Ishikawa (cell line): ENCODE results near the gene CHRDL1.

Source experiments
- CEBPB ChIP-seq: IDR thresholded peaks from 2 replicates; pipeline ENCODE4 v1.6.1; 2012
- CREB1 ChIP-seq: IDR thresholded peaks from 2 replicates; pipeline ENCODE4 v1.6.1; 2012; ENCODE audit warnings: low read depth
- EGR1 ChIP-seq: IDR thresholded peaks from 2 replicates; pipeline ENCODE4 v1.6.1; 2012
- EP300 ChIP-seq: IDR thresholded peaks from 2 replicates; pipeline ENCODE4 v1.6.1; 2012; ENCODE audit warnings: borderline replicate concordance
- FOXM1 ChIP-seq: IDR thresholded peaks from 2 replicates; pipeline ENCODE4 v1.6.1; 2012; ENCODE audit warnings: low read depth, borderline replicate concordance
- NFIC ChIP-seq: IDR thresholded peaks from 2 replicates; pipeline ENCODE4 v1.6.1; 2012
- RAD21 ChIP-seq: IDR thresholded peaks from 2 replicates; pipeline ENCODE4 v1.6.1; 2012; ENCODE audit warnings: low read depth
- TAF1 ChIP-seq: IDR thresholded peaks from 2 replicates; pipeline ENCODE4 v1.6.1; 2012; ENCODE audit warnings: low read depth, mild to moderate bottlenecking
- TCF12 ChIP-seq: IDR thresholded peaks from 2 replicates; pipeline ENCODE4 v1.6.1; 2012; ENCODE audit warnings: low read depth
- TEAD4 ChIP-seq: IDR thresholded peaks from 2 replicates; pipeline ENCODE4 v1.6.1; 2012
- YY1 ChIP-seq: IDR thresholded peaks from 2 replicates; pipeline ENCODE4 v1.6.1; 2012; ENCODE audit warnings: low read depth
- ZBTB7A ChIP-seq: IDR thresholded peaks from 2 replicates; pipeline ENCODE4 v1.6.1; 2012; ENCODE audit warnings: low read depth
- TF ChIP-seq, protein P1 (sequence below): IDR thresholded peaks from 2 replicates; pipeline ENCODE4 v1.6.1; 2012
- TF ChIP-seq, protein P2 (sequence below): IDR thresholded peaks from 2 replicates; pipeline ENCODE4 v1.6.1; 2012; ENCODE audit warnings: low read depth, mild to moderate bottlenecking
- TF ChIP-seq, protein P3 (sequence below): IDR thresholded peaks from 2 replicates; pipeline ENCODE4 v1.6.1; 2012

The CHRDL1 gene

DNA sequence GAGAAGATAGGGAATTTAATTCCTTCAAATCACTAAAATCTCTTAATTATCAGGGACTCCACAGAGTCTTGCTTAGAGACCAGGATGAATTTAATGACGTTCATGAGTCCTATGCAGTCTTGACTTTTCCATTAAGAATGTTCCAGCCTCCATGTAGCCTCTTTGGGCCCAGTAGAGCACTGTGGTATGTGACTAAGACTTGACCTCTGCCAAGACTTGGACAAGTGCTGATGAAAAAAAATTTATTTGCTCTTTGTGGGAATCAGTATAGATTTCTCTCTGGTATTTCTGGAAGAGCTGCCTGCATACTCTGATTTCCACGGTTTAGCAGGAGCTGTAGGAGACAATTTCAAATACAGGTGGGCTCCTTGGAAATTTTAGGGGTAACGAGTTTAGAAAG lies 40.6 kb downstream of the CHRDL1 start:
- TF ChIP-seq YY1: no peak
- TF ChIP-seq, protein P1, sequence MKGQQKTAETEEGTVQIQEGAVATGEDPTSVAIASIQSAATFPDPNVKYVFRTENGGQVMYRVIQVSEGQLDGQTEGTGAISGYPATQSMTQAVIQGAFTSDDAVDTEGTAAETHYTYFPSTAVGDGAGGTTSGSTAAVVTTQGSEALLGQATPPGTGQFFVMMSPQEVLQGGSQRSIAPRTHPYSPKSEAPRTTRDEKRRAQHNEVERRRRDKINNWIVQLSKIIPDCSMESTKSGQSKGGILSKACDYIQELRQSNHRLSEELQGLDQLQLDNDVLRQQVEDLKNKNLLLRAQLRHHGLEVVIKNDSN: no peak
- TF ChIP-seq, protein P2, sequence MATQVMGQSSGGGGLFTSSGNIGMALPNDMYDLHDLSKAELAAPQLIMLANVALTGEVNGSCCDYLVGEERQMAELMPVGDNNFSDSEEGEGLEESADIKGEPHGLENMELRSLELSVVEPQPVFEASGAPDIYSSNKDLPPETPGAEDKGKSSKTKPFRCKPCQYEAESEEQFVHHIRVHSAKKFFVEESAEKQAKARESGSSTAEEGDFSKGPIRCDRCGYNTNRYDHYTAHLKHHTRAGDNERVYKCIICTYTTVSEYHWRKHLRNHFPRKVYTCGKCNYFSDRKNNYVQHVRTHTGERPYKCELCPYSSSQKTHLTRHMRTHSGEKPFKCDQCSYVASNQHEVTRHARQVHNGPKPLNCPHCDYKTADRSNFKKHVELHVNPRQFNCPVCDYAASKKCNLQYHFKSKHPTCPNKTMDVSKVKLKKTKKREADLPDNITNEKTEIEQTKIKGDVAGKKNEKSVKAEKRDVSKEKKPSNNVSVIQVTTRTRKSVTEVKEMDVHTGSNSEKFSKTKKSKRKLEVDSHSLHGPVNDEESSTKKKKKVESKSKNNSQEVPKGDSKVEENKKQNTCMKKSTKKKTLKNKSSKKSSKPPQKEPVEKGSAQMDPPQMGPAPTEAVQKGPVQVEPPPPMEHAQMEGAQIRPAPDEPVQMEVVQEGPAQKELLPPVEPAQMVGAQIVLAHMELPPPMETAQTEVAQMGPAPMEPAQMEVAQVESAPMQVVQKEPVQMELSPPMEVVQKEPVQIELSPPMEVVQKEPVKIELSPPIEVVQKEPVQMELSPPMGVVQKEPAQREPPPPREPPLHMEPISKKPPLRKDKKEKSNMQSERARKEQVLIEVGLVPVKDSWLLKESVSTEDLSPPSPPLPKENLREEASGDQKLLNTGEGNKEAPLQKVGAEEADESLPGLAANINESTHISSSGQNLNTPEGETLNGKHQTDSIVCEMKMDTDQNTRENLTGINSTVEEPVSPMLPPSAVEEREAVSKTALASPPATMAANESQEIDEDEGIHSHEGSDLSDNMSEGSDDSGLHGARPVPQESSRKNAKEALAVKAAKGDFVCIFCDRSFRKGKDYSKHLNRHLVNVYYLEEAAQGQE: no peak
- no peak for TF ChIP-seq ZBTB7A
- no peak for TF ChIP-seq CEBPB
- no peak for TF ChIP-seq TCF12
- no peak for TF ChIP-seq TEAD4
- TF ChIP-seq, protein P3, sequence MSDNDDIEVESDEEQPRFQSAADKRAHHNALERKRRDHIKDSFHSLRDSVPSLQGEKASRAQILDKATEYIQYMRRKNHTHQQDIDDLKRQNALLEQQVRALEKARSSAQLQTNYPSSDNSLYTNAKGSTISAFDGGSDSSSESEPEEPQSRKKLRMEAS: no peak
- TF ChIP-seq EP300: no peak
- TF ChIP-seq NFIC: no peak
- no peak for TF ChIP-seq TAF1
- no peak for TF ChIP-seq CREB1
- no peak for TF ChIP-seq FOXM1
- TF ChIP-seq RAD21: no peak

DNA sequence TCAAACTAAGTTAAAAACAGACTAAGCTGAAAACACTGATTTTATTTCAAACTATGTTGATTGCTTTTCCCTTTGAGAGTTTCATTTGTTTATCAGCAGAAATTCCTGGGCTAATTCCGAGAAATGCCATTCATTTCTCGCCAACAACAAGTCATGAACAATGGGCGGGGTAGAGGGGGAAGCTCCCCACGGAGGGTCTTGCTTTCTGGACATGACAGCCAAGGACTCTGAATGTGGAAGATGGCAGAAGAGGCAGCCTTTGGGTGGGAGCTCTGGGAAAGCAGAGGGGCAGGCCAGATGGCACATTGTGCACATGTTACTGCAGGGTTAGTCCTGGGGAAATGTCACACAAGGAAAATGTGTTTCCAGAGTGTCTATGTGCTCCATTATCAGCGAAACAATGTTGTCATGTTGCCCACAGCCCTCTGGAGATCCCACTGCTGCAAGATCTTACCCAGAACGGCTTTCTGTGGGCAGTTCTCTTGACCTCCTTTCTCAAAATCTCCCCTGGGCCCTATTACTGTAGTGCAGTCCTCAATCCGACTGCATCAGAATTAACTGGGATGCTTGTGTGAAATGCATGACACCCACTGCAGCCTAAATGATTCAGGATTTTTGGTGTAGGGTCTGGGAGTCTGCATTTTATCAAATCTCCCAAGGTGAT lies 45.0 kb downstream of the CHRDL1 start:
- TF ChIP-seq EP300: no peak
- TF ChIP-seq TEAD4: no peak
- TF ChIP-seq CREB1: no peak
- TF ChIP-seq EGR1: no peak
- TF ChIP-seq FOXM1: no peak
- TF ChIP-seq, protein P3: no peak
- TF ChIP-seq NFIC: no peak
- no peak for TF ChIP-seq CEBPB
- TF ChIP-seq RAD21: no peak
- no peak for TF ChIP-seq TCF12
- TF ChIP-seq TAF1: no peak
- TF ChIP-seq, protein P1: no peak
- TF ChIP-seq ZBTB7A: no peak
- no peak for TF ChIP-seq YY1
- TF ChIP-seq, protein P2: no peak

DNA sequence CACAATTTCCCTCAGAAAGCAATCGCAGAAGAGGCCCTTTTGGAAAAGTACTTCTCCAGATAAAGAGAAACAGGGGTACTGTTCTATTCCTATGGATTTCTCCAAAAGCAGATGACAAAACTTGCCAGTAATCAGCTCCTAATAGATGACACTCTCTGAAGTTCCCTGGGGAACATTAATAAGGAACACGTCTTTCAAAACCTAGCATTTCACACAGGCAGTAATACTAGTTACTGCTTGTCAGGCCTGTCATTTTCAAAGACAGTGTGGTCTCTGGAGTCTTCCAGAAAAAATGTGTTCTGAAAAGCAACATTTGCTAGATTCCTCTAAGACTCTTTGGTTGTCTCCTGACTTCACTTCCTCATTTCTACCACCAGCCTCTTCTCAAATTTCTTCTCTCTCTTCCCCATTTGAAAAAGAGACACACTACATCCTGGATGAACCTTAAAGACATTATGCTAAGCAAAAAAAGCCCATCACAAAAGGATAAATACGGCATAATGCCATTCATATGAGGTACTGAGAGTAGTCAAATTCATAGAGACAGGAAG lies 47.3 kb downstream of the CHRDL1 start:
- TF ChIP-seq ZBTB7A (no peak), RAD21 (no peak), CREB1 (no peak), TAF1 (no peak)

DNA sequence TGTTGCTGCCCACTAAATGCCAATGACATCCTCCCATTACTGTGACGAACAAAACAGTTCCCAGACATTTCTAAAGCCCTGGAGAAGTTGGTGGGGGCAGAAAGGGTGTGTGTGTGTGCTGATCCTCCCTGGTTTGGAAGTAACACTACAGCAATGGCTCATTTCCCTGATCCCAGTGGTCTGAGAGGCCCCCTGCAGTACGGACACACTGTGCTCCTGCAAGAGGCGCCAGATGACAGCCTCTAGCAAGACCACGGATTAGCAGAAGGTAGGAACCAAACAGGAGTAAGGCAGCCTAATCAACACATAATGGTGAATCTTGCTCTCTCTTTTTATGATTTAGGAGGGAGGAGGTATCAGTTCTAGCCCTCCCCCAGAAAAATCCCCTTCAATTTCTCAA lies 49.6 kb downstream of the CHRDL1 start:
- TF ChIP-seq, protein P3: no peak
- no peak for TF ChIP-seq EP300
- no peak for TF ChIP-seq EGR1
- TF ChIP-seq ZBTB7A: no peak

DNA sequence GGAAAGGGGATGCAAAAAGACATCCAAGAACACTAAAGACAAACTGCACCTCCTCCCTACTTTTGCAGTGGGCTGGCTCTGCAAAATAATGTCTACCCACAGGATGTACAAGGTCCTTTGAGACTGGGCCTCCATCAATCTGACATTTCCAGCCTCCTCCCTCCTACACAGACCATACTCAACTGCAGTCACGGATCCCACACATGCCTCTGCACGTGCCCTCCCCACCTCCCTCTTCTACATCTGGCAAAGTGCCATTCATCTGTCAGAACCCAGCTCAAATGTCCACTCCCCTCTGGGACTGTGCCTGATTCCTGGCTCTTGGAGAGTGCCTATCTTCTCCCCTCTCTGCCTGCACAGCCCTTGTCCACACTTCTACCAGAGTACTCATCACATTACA lies 50.3 kb downstream of the CHRDL1 start:
- no peak for TF ChIP-seq EGR1
- TF ChIP-seq CREB1: no peak
- TF ChIP-seq EP300: no peak
- TF ChIP-seq, protein P3: no peak
- no peak for TF ChIP-seq NFIC
- TF ChIP-seq TEAD4: no peak
- TF ChIP-seq, protein P1: no peak
- no peak for TF ChIP-seq CEBPB
- no peak for TF ChIP-seq TAF1
- TF ChIP-seq, protein P2: no peak
- no peak for TF ChIP-seq FOXM1
- TF ChIP-seq ZBTB7A: no peak
- no peak for TF ChIP-seq RAD21
- TF ChIP-seq YY1: no peak
- no peak for TF ChIP-seq TCF12
